GM19467 (cell line): Measurements from ENCODE around the gene CPLX3.
A peak's percentile ranks its signal among the peaks of the same experiment; 100 is the strongest.

ENCODE experiments used
- ATAC-seq: cut with Tn5 transposase; IDR thresholded peaks from one replicate; pipeline ENCODE4 v1.9.1; 2021; ENCODE audit warnings: mild to moderate bottlenecking, moderate library complexity; ENCODE audit not compliant: unreplicated experiment

CPLX3 gene

DNA sequence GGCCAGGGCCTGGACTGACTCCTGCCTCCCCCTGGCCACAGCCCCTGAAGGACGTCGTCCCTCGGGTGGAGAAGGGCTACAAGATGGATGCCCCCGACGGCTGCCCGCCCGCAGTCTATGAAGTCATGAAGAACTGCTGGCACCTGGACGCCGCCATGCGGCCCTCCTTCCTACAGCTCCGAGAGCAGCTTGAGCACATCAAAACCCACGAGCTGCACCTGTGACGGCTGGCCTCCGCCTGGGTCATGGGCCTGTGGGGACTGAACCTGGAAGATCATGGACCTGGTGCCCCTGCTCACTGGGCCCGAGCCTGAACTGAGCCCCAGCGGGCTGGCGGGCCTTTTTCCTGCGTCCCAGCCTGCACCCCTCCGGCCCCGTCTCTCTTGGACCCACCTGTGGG is 24.1 kb upstream of the CPLX3 start:
- ATAC-seq, result no peak

DNA sequence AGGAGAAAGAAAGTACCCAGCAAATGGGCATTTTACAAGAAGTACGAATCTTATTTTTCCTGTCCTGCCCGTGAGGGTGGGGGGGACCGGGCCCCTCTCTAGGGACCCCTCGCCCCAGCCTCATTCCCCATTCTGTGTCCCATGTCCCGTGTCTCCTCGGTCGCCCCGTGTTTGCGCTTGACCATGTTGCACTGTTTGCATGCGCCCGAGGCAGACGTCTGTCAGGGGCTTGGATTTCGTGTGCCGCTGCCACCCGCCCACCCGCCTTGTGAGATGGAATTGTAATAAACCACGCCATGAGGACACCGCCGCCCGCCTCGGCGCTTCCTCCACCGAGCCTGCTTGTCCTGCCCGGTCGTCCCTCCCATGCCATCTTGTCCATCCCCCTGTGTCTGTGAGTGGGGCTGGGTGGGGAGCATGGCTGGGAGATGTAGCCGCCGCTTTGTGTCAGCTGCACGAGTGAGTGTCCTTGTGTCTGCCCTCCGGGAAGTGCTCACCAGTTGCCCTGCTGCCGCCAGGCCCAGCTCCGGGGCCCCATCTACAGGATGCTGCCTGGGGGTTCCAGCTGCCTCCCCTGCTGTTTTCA is 23.5 kb upstream of the CPLX3 start:
- no peak for ATAC-seq

DNA sequence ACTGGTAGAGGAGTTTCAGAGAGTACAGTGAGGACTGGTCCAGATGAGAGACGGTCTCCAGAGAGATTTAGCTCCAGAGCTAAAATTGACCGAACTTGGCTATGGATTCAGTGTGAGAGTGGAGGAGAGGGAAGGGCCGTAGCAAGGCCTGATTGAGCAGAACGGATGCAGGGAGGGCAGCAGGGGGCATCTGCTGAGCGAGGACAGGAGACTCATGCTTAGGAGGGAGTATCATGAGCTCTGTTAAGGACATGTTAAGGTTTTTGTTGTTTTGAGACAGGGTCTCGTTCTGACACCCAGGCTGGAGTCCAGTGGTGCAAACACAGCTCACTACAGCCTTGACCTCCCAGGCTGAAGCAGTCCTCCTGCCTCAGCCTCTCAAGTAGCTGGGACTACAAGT is 21.5 kb upstream of the CPLX3 start:
- no peak for ATAC-seq

DNA sequence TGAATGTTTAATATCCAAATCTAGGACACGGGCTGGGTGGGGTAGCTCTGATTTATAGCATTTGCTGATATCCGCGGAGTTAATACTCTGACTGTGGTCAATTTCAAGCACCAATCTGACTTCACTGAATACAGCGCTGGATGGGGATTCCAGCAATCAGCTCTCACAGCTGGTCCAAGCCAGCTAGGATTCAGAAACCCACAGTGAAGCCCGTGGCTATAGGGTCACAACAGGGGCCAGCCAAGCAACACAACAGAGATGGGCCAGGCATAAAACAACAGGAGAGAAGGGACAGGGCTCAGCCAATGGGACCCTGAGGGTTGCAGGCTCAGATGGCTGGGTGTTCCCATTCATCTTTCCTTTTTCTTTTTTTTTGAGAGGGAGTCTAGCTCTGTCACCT is 19.1 kb upstream of the CPLX3 start:
- no peak for ATAC-seq

DNA sequence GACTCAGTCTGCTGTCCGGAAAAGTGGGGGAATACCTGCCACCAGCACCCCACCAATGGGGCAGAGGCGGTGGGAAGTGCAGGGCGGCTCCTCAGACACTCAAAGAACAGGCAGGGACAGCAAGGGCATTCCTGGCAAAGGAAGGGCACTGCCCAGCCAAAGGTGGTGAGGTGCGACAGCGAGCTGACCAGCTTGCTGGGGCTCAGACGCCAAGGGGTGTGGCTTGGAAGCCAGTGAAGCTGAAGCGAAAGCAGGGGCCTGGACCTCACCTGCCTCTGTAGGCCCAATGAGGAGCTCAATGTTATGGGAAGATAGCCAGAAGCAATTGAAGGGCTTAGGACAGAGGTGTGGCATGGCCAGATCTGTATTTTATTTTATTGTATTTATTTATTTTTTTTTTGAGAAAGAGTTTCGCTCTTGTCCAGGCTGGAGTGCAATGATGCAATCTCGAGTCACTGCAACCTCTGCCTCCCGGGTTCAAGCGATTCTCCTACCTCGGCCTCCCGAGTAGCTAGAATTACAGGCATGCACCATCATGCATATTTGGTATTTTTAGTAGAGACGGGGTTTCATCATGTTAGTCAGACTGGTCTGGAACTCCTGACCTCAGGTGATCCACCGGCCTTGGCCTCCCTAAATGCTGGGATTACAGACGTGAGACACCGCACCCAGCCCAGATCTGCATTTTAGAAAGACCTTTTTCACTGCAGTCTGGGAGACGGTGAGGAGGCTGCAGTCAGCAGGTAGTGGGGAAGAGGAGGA is 18.2 kb upstream of the CPLX3 start:
- no peak for ATAC-seq

DNA sequence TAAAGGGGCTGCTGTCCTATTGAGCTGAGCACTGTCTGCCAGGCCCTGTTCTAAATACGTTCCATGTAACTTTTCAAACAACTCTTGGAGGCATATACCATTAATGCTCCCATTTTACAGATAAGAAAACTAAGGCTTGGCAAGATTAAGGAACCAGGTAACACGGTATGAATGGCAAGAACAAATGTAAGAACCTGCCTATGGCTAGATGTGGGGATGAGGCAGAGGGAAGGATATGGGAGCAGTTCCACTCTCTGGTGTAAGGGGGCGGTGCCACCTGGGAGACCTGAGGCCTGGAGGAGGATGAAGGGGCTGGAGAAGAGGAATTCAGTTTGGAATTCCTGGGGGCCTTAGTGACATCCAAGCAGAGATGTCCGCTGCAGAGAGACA is 17.6 kb upstream of the CPLX3 start:
- ATAC-seq, result no peak

DNA sequence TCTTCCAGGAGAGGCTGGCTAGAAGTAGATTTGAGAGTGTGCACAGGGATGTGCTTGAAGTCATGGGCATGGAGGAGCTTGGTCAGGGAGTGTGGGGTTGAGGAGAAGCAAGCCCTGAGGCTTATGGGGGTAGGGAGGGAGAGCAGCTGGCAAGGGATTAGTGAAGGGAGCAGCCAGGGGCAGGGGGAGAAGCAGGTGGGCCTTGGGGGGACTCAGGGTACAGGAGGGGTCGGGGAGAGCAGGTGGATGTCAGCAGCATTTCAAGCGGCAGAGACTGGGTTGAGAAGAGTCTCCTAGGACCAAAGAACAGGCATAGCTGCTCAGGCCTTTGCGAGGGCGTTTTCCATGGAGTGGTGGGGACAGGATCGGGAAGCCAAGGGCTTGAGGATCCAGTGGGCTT is 17.2 kb upstream of the CPLX3 start:
- no peak for ATAC-seq

DNA sequence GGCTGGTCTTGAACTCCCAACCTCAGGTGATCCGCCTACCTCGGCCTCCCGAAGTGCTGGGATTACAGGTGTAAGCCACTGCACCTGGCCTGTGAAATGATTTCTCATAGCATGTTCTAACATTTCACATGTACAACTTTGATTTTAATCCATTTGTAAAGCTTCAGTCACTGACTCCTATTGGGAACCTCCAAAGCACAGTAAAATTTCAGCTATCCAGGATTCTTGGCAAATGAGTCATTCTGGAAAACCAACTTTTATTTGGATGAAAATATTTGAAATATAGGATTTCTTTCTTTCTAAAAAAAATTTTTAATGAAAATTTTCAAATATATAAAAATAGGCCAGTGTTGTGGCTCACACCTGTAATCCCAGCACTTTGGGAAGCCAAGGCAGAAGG is 16.5 kb upstream of the CPLX3 start:
- no peak for ATAC-seq

DNA sequence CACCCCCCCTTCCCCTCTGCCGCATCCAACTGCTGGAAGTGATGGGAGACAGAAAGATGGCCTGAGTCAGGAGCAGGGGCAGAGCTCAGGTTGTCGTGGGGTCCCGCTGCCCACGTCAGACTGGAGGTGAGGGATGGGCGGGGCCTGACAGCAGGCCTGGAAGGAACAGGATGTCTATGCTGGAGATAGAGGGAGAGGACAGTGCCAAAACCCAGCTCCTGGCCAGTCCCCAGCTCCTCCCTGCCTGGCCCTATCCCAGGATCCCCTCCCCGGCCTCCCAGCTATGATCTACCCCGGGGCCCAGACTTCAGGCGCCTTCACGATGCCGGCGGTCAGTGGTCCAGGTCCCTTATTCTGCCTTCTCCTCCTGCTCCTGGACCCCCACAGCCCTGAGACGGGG is 13.9 kb upstream of the CPLX3 start, which contains the start of gene LMAN1L:
Gene LMAN1L (plus strand): TSS at position 303 of the 400 bp plus-strand sequence. CDS start 20 bp downstream, at position 323.
- ATAC-seq, result no peak

DNA sequence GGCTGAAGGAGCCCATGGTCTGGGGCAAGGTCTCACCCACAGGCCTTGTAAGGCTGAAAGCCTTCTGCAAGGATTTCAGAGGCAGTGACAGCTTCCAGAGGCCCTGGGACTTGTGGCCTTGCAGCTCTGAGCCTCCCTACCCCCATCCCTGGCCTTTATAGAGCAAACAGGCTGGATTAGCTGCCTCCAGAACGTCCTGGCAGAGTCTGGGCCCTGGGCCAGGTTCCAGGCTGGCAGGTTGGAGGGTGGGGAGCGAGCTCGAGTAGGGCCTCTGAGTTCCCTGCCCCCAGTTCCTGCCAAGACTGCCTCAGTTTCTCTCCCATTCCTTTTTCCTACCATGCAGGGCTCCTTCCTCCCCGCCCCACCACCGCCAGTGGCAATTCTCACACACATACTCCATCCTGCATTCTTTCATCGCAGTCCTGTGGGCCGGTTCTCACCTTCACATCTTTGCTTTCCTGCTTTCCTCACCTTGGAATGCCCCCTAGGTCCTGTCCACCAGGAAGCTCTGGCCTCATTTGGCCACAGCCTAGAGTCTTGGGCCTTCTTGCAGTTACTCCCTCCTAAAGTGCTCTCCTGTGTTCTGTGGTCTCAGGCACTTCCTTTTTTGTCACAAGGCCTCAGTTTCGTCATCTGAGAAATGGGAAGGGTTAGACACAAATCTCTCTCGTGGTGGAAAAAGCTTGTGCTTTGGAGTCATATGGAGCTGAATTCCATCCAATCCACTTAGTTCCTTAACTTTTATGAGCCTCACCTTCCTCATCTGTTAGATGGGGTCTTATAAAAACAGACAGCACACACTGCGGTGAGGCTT is 11.1 kb upstream of the CPLX3 start:
- no peak for ATAC-seq

DNA sequence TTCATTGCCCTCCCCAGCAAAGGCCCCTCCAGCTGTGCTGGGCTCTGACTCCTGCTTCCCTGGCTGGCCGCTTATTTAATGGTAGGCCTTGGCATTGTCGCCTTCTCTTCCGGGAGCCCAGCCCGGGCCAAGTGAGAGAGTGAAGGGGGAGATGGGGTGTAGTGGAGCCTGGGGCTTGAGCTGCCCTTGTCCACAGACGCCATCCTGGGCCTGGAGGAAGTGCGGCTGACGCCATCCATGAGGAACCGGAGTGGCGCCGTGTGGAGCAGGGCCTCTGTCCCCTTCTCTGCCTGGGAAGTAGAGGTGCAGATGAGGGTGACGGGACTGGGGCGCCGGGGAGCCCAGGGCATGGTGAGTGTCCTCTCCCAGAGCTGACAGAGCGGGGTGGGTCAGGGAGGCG is 10.5 kb upstream of the CPLX3 start:
- no peak for ATAC-seq

DNA sequence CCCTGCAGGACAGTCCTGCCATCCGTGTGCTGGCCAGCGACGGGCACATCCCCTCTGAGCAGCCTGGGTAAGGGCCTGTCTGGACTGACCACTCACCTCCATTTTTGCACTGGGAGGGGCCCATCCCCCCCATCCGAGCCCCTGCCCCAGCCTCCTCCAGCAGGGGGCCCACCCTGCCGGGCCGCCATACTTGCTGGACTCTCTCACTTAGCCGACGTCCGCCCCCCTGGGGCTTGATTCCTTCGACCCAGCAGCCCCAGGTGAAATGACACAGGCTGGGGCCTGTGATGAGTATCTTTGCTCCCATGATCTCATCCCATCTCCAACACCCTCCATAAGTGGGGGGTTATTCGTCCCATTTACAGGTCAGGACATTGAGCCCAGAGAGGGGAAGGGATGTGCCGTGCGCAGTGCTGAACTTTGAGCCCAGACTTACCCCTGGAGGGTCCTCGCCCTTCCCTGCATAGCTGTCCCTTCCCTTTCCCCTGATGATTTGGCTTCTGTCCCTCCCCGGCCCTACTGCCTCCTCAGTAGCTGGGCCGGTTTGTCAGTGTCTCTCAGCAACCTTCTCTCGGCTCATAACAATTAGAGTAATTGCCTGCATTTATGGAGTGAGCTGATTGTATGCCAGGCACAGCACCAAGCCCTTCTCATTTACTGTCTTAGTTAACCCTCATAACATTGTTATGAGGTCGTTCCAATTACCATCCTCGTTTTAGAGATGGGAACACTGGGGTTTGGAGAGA is 9.6 kb upstream of the CPLX3 start:
- ATAC-seq, result no peak

DNA sequence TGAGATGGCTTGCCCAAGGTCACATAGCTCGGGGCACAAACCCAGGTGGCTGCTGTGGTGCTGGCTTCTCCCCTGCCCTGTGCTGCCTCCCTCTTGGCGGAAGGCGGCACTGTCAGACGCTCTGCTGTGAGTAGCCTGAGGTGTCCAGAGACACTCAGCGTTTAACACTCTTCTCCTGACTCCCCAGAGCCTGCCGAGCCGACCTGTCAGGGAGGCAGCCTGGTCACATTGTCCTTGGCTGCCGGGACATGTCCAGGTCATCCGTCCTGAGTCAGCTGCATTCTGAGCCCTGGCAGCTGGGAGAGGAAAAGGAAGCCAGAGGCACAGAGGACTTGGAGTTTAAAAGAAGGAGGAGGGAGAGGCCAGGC is 9.1 kb upstream of the CPLX3 start:
- ATAC-seq, result no peak

DNA sequence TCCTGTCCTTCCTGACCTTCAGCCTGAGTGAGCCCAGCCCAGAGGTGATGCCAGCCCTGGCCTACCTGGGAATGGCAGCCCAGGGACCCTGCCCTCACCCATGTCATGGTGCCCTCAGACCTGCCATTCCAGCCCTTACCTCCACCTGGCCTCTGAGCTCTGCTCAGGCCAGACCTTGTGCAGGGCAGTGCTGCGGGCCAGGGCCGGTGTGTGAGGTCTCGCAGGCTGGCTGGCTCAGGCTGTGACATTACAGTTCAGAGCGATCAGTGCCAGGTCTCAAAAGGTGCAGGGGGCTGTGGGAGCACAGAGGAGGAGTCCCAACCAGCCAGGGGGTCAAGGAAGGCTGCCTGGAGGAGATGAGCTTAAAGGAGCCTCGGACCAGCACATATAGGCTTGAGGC is 6.4 kb upstream of the CPLX3 start:
- ATAC-seq, result no peak

DNA sequence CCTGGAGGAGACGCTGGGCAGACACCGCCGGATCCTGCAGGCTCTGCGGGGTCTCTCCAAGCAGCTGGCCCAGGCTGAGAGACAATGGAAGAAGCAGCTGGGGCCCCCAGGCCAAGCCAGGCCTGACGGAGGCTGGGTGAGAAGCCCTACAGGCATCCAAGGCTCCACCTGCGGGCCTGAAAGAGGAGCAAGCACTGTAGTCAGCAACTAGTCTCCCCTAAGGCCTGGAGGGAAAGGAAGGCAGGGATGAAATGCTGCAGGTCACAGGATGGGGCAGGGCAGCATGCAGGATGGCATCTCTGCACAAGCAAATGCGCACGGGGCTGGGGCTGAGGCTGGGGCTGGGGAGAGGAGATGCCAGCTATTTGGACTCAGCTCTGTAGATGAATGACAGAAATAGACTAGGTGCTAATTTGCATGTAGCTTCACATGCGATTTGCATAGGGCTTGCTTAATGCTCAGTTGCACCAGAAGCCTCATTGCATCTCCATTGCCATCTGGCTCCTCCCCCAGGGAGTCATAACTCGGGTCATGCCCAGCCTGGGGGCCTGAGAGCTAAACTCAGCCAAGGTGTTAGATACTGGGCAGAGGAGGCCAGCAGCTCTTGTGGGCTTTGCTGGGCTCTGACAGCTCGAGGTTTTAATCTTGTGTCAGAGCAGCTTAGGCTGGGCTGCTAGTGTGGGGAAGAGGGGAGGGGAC is 5.2 kb upstream of the CPLX3 start:
- peak; percentile 58 for ATAC-seq

DNA sequence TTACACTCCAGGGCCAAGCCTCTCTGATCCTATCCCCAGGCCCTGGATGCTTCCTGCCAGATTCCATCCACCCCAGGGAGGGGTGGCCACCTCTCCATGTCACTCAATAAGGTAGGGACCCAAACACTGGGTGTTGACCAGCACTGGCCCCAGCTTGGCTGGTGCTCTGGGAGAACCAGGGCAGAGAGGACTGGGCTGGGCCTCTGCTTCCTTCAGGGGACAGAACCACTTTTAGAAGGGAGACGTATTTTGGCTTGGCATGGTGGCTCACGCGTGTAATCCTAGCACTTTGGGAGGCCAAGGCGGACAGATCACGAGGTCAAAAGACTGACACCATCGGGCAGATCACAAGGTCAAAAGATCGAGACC is 4.7 kb upstream of the CPLX3 start:
- ATAC-seq, result no peak

DNA sequence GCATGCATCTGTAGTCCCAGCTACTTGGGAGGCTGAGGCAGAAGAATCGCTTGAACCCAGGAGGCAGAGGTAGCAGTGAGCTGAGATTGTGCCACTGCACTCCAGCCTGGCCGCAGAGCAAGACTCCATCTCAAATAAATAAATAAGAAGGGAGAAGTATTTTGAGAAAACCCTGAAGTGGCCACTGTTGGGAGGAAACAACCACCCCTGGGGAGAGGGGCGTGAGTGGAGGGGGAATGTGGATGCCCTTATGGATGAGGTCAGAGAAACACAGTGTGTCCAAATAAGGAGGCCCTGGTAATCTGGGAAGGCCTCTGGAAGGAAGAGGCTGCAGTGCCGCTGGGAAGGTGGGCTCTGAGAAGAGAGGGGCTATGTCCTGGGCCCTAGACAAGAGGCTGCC is 4.2 kb upstream of the CPLX3 start:
- no peak for ATAC-seq

DNA sequence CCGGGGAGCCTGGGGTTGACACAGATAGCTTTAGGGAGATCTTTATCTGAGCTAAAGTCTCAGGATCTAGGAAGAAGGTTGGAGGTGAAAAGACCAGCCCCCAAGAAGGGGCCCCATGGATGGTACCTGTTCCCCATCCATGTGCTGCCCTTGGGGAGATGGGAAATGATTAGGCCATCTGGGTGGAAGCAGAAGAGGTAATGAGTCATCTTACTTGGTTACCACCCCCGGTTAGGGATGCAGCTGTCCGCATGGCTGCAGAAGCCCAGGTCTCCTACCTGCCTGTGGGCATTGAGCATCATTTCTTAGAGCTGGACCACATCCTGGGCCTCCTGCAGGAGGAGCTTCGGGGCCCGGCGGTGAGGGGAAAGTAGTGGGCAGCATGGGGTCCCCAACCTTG is 3.1 kb upstream of the CPLX3 start:
- no peak for ATAC-seq

DNA sequence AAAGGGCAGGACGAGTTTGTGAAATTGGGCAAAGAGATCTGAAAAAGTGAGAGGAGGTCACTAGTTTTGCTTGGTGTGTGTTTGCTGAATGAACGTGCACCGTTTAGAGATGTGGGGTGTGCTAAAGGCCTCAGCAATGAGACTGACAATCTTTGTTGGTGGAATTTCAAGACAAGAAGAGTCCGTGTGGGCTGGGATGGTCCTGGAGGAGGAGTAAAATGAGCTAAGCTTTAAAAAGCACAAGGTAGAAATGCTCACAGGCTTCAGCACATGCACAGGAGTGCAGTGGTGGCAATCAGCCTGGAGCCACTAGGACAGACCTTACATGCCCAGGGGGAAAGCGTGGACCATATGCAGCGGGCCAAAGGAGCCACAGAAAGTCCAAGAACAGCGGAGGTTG is 1.5 kb upstream of the CPLX3 start:
- ATAC-seq, result no peak

DNA sequence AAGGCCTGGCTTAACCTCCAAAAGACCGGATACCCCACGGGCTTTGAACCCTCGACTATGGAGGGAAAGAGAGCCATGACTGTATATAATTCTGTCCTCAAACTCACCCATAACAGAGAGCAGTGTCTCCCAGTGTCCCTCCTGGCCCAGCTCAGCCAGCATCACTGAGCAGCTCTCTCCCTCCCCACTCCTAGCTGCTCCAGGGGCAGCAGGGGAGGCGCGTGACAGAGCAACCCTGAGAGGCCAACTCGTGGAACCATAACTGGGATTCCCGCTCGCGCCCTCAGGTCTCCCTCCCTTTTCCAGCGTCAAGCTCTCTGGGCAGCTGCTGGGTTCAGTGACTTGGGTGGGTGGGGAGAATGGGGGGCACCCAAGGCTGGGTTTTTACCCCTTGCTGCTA is 561 bp upstream of the CPLX3 start:
- no peak for ATAC-seq

DNA sequence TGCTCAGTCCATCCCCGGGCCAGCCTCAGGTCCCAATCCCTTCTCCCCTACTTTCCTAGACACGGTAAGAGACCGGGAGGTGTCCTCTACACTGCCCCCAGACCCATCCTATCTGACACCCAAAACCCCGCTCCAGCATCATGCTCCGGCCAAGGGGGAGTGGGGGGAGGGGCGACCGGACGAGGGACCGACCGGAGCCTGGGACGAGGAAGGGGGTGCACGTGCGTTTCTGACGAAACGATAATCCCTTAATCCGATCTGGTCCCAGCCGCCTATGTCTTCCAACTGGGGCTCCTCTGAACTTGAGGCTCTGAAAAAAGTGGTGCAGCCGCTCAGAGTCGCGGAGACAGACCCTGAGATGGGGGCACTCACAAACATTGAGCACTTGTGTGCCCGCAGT is 494 bp downstream of the CPLX3 start:
- no peak for ATAC-seq
